Right hindlimb (tissue), 1 donor: ENCODE results near the gene CRTC2.
"Not testable (repeated sequence)": the region's sequence is repeated elsewhere in the genome, so short reads cannot be mapped to it uniquely, and the experiment has no call there.

Source experiments
- DNase-seq: peaks from one replicate; pipeline ENCODE4 v3.0.0-alpha.2; 2018

Gene CRTC2

GRCh38 chr1:153928245-153928644 lies 30.2 kb downstream of the CRTC2 start:
- no peak for DNase-seq

GRCh38 chr1:153926405-153926804 lies 32.0 kb downstream of the CRTC2 start:
- DNase-seq, result no peak

- peak; percentile 99 for DNase-seq
These were observed 35.2 kb downstream of the CRTC2 start, which contains the start of gene GATAD2B for GRCh38 chr1:153922972-153923925. Gene GATAD2B, minus strand, starts transcription at chr1:153922972. Its CDS starts 94,625 bp downstream, at chr1:153828347.

GRCh38 chr1:153922076-153922971 lies 36.1 kb downstream of the CRTC2 start:
- DNase-seq, result no peak

- DNase-seq, result no peak
These were observed 36.7 kb downstream of the CRTC2 start for GRCh38 chr1:153921803-153922075.

- no peak for DNase-seq
These were observed 37.2 kb downstream of the CRTC2 start for GRCh38 chr1:153921080-153921802.

- no peak for DNase-seq
These were observed 38.2 kb downstream of the CRTC2 start for GRCh38 chr1:153919876-153920852.

- no peak for DNase-seq
These were observed 42.1 kb downstream of the CRTC2 start for GRCh38 chr1:153916297-153916696.

- no peak for DNase-seq
These were observed 46.1 kb downstream of the CRTC2 start for GRCh38 chr1:153912349-153912748.

- DNase-seq, result not testable (repeated sequence)
These were observed 47.9 kb downstream of the CRTC2 start for GRCh38 chr1:153910560-153910959.

GRCh38 chr1:153908071-153908470 lies 50.3 kb downstream of the CRTC2 start:
- DNase-seq, result no peak

GRCh38 chr1:153907134-153907533 lies 51.3 kb downstream of the CRTC2 start:
- no peak for DNase-seq

- no peak for DNase-seq
These were observed 52.0 kb downstream of the CRTC2 start for GRCh38 chr1:153906396-153906795.

- not testable (repeated sequence) for DNase-seq
These were observed 52.5 kb downstream of the CRTC2 start for GRCh38 chr1:153905908-153906307.

- no peak for DNase-seq
These were observed 54.5 kb downstream of the CRTC2 start for GRCh38 chr1:153903841-153904455.

GRCh38 chr1:153899509-153899908 lies 58.9 kb downstream of the CRTC2 start:
- DNase-seq, result no peak
